ENCODE data around the gene CASP2. TPM values are rescaled to one million over a fixed set of nuclear protein-coding genes. Genes with fewer than 3 reads are reported as not detected.

CASP2 gene
- total and polyA plus RNA-seq, 10 of the 15 experiments (the other 5 are each of a cell fraction or from before 2014, with no cell fraction given), result 12.1 to 60.4 (median 26.2) TPM

GRCh38 chr7:143334244-143334643, 46.1 kb downstream of the CASP2 start (continued):
- TF ChIP-seq, protein P1, sequence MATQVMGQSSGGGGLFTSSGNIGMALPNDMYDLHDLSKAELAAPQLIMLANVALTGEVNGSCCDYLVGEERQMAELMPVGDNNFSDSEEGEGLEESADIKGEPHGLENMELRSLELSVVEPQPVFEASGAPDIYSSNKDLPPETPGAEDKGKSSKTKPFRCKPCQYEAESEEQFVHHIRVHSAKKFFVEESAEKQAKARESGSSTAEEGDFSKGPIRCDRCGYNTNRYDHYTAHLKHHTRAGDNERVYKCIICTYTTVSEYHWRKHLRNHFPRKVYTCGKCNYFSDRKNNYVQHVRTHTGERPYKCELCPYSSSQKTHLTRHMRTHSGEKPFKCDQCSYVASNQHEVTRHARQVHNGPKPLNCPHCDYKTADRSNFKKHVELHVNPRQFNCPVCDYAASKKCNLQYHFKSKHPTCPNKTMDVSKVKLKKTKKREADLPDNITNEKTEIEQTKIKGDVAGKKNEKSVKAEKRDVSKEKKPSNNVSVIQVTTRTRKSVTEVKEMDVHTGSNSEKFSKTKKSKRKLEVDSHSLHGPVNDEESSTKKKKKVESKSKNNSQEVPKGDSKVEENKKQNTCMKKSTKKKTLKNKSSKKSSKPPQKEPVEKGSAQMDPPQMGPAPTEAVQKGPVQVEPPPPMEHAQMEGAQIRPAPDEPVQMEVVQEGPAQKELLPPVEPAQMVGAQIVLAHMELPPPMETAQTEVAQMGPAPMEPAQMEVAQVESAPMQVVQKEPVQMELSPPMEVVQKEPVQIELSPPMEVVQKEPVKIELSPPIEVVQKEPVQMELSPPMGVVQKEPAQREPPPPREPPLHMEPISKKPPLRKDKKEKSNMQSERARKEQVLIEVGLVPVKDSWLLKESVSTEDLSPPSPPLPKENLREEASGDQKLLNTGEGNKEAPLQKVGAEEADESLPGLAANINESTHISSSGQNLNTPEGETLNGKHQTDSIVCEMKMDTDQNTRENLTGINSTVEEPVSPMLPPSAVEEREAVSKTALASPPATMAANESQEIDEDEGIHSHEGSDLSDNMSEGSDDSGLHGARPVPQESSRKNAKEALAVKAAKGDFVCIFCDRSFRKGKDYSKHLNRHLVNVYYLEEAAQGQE (IDR thresholded peaks at IDR 0.05; ENCODE audit: low read depth, low read length), result no peak
- TF ChIP-seq CHD1 (IDR thresholded peaks at IDR 0.05; ENCODE audit: low read depth, low read length), result no peak

GRCh38 chr7:143337216-143337615, 49.1 kb downstream of the CASP2 start:
- no peak for TF ChIP-seq SREBF2 (IDR thresholded peaks at IDR 0.05; ENCODE audit: low read length)
- no peak for TF ChIP-seq WRNIP1 (IDR thresholded peaks at IDR 0.05; ENCODE audit: borderline replicate concordance, low read depth, low read length)
- no peak for TF ChIP-seq CBX3 (IDR thresholded peaks at IDR 0.05; ENCODE audit: borderline replicate concordance, low read depth)
- TF ChIP-seq SP1 (IDR thresholded peaks at IDR 0.05; ENCODE audit: low read depth, low read length), result no peak
- no peak for TF ChIP-seq SMAD1 (IDR thresholded peaks at IDR 0.05; ENCODE audit: low read depth, partially characterized antibody)
- no peak for TF ChIP-seq FOXM1 (IDR thresholded peaks at IDR 0.05; ENCODE audit: low read depth, low read length)
- no peak for TF ChIP-seq FOS (IDR thresholded peaks at IDR 0.05; ENCODE audit: borderline replicate concordance, extremely low read depth, insufficient read length)
- TF ChIP-seq NBN (IDR thresholded peaks at IDR 0.05), result no peak
- TF ChIP-seq, protein P2, sequence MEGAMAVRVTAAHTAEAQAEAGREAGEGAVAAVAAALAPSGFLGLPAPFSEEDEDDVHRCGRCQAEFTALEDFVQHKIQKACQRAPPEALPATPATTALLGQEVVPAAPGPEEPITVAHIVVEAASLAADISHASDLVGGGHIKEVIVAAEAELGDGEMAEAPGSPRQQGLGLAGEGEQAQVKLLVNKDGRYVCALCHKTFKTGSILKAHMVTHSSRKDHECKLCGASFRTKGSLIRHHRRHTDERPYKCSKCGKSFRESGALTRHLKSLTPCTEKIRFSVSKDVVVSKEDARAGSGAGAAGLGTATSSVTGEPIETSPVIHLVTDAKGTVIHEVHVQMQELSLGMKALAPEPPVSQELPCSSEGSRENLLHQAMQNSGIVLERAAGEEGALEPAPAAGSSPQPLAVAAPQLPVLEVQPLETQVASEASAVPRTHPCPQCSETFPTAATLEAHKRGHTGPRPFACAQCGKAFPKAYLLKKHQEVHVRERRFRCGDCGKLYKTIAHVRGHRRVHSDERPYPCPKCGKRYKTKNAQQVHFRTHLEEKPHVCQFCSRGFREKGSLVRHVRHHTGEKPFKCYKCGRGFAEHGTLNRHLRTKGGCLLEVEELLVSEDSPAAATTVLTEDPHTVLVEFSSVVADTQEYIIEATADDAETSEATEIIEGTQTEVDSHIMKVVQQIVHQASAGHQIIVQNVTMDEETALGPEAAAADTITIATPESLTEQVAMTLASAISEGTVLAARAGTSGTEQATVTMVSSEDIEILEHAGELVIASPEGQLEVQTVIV (IDR thresholded peaks at IDR 0.05; ENCODE audit: borderline replicate concordance, partially characterized antibody), result no peak
- no peak for TF ChIP-seq HDAC6 (IDR thresholded peaks at IDR 0.05; ENCODE audit: unreplicated experiment)
- BruUV-seq (replicated peaks), result no TSS peak

More at GRCh38 chr7:143337216-143337615, 49.1 kb downstream of the CASP2 start:
- CTCF ChIA-PET, result interaction anchor here (0.6 to 2.2 kb wide), 3 partner anchors 38 to 97 kb away, joined by 3 to 7 read pairs (median 4); no protein-coding TSS in a partner anchor
- no peaks in the 10 kb centered on the region for H3K79me2 ChIP-seq (ENCODE audit: control insufficient read depth, insufficient read depth, low read length)
- H2AFZ ChIP-seq (ENCODE audit: control insufficient read depth, low read depth, low read length), result no peak overlapping the region
- in situ Hi-C loops (cut with MboI), result no loop called here
- POLR2A ChIA-PET, result no interaction called here
- RAD21 ChIA-PET (ENCODE audit: unreplicated experiment), result interaction anchor here (0.7 to 1.7 kb wide), 2 partner anchors 97 to 765 kb away, joined by 5 read pairs; no protein-coding TSS in a partner anchor
- ATAC-seq (no peak), FAIRE-seq (no peak), DNase-seq (ENCODE audit: low read depth, low spot score) (no peak)
- no peak overlapping the region for H3K4me2 ChIP-seq (ENCODE audit: control insufficient read depth, insufficient read depth)
- H3K27me3 ChIP-seq (replicated peaks in 1 of 2; ENCODE audit: control insufficient read depth in 2 of 2, insufficient read depth in 2 of 2, low read length in 1 of 2), result no peaks in the 10 kb centered on the region; a peak in 1 of 4 replicates
- no peaks in the 10 kb centered on the region for H3K36me3 ChIP-seq (ENCODE audit: control insufficient read depth in 2 of 2, insufficient read depth in 2 of 2, low read length in 1 of 2)
- no peak overlapping the region for H3K27ac ChIP-seq (ENCODE audit: control insufficient read depth, insufficient read depth)
- H3K9me3 ChIP-seq (replicated peaks; ENCODE audit: control insufficient read depth, insufficient read depth, low read length), result no peaks in the 10 kb centered on the region
- intact Hi-C loops (cut with micrococcal nuclease; ENCODE audit: unreplicated experiment), result no loop called here
- no peaks in the 10 kb centered on the region for H4K20me1 ChIP-seq (ENCODE audit: control insufficient read depth, insufficient read depth)
- WGBS (ENCODE audit: insufficient coverage, insufficient replicate concordance, low lambda C conversion rate, missing lambda C conversion rate), result 56% methylated on average over 3 of the region's 3 CpGs
- SMC1A ChIA-PET (ENCODE audit: uncharacterized antibody, unreplicated experiment), result interaction anchor here (1.5 to 1.6 kb wide), 2 partner anchors 79 to 87 kb away, joined by 4 read pairs; no protein-coding TSS in a partner anchor
- H3K4me1 ChIP-seq (ENCODE audit: control insufficient read depth, insufficient read depth, low read length), result no peaks in the 10 kb centered on the region
- H3K4me3 ChIP-seq, result no peak overlapping the region
- no peak overlapping the region for H3K9ac ChIP-seq (ENCODE audit: control insufficient read depth, insufficient read depth, low read length)
